A549 (cell line): ENCODE results near the gene ATP2B3.

Experiments
- CBX2 ChIP-seq: fragments of 200-600 bp; sonication (generic); IDR thresholded peaks from 2 replicates; pipeline ENCODE4 v1.6.1; 2016; ENCODE audit warnings: low read depth, mild to moderate bottlenecking, borderline replicate concordance
- CHD2 ChIP-seq: fragments of 150-350 bp; IDR thresholded peaks from 2 replicates; pipeline ENCODE4 v1.6.1; 2014; ENCODE audit warnings: low read length; ENCODE audit not compliant: partially characterized antibody
- CTCF ChIP-seq: fragments of >200 bp; sonication (Bioruptor Twin); formaldehyde crosslinking; IDR thresholded peaks from 3 replicates; pipeline ENCODE4 v1.5.1; 2016
- EP300 ChIP-seq, 2 experiments: fragments of >200 bp; sonication (Bioruptor Twin); formaldehyde crosslinking; IDR thresholded peaks; 2 replicates in 1 of 2; 3 replicates in 1 of 2; pipeline ENCODE4 v1.6.1; 2016 to 2017
- JUNB ChIP-seq: fragments of >200 bp; sonication (Bioruptor Twin); formaldehyde crosslinking; IDR thresholded peaks from 2 replicates; pipeline ENCODE4 v1.6.1; 2016
- KDM5A ChIP-seq: fragments of 200-600 bp; sonication (generic); IDR thresholded peaks from 2 replicates; pipeline ENCODE4 v1.6.1; 2016; ENCODE audit warnings: antibody characterized with exemption, mild to moderate bottlenecking
- MAX ChIP-seq: IDR thresholded peaks from 2 replicates; pipeline ENCODE4 v1.6.1; 2012
- MYC ChIP-seq: IDR thresholded peaks from 2 replicates; pipeline ENCODE4 v1.6.1; 2012; ENCODE audit warnings: mild to moderate bottlenecking, inconsistent platforms, low read length, improper control_type of control experiment, borderline replicate concordance
- RAD21 ChIP-seq, 2 experiments: fragments of >200 bp in 1 of 2; sonication (Bioruptor Twin) in 1 of 2; formaldehyde crosslinking in 1 of 2; IDR thresholded peaks in 1 of 2; conservative IDR thresholded peaks in 1 of 2; 2 replicates in 1 of 2; 3 replicates in 1 of 2; pipeline ENCODE4 v1.6.1; 2012 to 2018; ENCODE audit warnings: inconsistent platforms in 1 of 2
- RARB ChIP-seq: fragments of 250-450 bp; sonication (Bioruptor Pico); IDR thresholded peaks from 2 replicates; pipeline ENCODE4 v1.8.0; 2021; ENCODE audit warnings: mild to moderate bottlenecking, moderate library complexity
- RCOR1 ChIP-seq: fragments of 150-350 bp; IDR thresholded peaks from 2 replicates; pipeline ENCODE4 v1.6.1; 2014; ENCODE audit warnings: antibody characterized with exemption, low read length, low read depth
- REST ChIP-seq: fragments of 200-600 bp; sonication (generic); IDR thresholded peaks from 2 replicates; pipeline ENCODE4 v1.6.1; 2016; ENCODE audit warnings: antibody characterized with exemption, mild to moderate bottlenecking, moderate library complexity

- TF ChIP-seq CHD2 (no peak), MYC (no peak), REST (no peak; the same call in 1 of the 2 replicates), MAX (no peak), CTCF (no peak), KDM5A (no peak), RARB (CRISPR knock-in tag) (no peak), EP300 (IDR thresholded peaks at IDR 0.05) (no peak), RAD21 (conservative IDR thresholded peaks at IDR 0.05 in 1 of 2, IDR thresholded peaks at IDR 0.05 in 1 of 2) (no peak), JUNB (no peak), CBX2 (no peak), RCOR1 (no peak)
Observed at GRCh38 chrX:153519569-153520286, 2.3 kb downstream of the ATP2B3 start.
